ES-I3 (cell line): ENCODE results near the gene RNF213.

Experiments used
- H3K36me3 ChIP-seq: 2 replicates; pipeline ENCODE4 v1.6.1; 2013; ENCODE audit warnings: mild to moderate bottlenecking, low read length, control low read depth, moderate library complexity; ENCODE audit not compliant: insufficient read depth
- H3K4me1 ChIP-seq: 2 replicates; pipeline ENCODE4 v1.6.1; 2013; ENCODE audit warnings: mild to moderate bottlenecking, control low read depth, low read length; ENCODE audit not compliant: insufficient read depth
- H3K9ac ChIP-seq: 2 replicates; pipeline ENCODE4 v1.6.1; 2013; ENCODE audit warnings: low read depth, mild to moderate bottlenecking, low read length, moderate library complexity
- H3K9me3 ChIP-seq: 2 replicates; pipeline ENCODE4 v1.6.1; 2013; ENCODE audit warnings: mild to moderate bottlenecking, low read length, moderate library complexity; ENCODE audit not compliant: control insufficient read depth, insufficient read depth

Gene RNF213

GRCh38 chr17:80414803-80415625, 154.4 kb downstream of the RNF213 start, which contains the start of gene ENDOV:
Gene ENDOV (plus strand): TSS chr17:80415167. CDS start chr17:80415195, 28 bp downstream.
- Histone ChIP-seq H3K4me1 (peaks cover 5% of the 10 kb centered on the region; the same call in 1 of the 2 replicates), H3K9me3 (no peaks in the 10 kb centered on the region), H3K9ac (peak within 1 kb of the TSS; percentile 89), H3K36me3 (no peaks in the 10 kb centered on the region; the same call in 1 of the 2 replicates)

GRCh38 chr17:80415626-80416137, 155.0 kb downstream of the RNF213 start:
- Histone ChIP-seq H3K9ac (peak overlapping the region; percentile 89), H3K4me1 (peaks cover 5% of the 10 kb centered on the region; the same call in 1 of the 2 replicates), H3K9me3 (no peaks in the 10 kb centered on the region), H3K36me3 (no peaks in the 10 kb centered on the region; the same call in 1 of the 2 replicates)

- H3K4me1 ChIP-seq: peaks cover 5% of the 10 kb centered on the region; the same call in 1 of the 2 replicates
- H3K36me3 ChIP-seq: no peaks in the 10 kb centered on the region; the same call in 1 of the 2 replicates
- H3K9me3 ChIP-seq: no peaks in the 10 kb centered on the region
- H3K9ac ChIP-seq: peak overlapping the region; percentile 89; the same call in 1 of the 2 replicates
These were observed 155.7 kb downstream of the RNF213 start for GRCh38 chr17:80416260-80416939.

- Histone ChIP-seq H3K9ac (no peak overlapping the region), H3K9me3 (no peaks in the 10 kb centered on the region), H3K4me1 (peaks cover 5% of the 10 kb centered on the region; the same call in 1 of the 2 replicates), H3K36me3 (no peaks in the 10 kb centered on the region; the same call in 1 of the 2 replicates)
These were observed 156.3 kb downstream of the RNF213 start for GRCh38 chr17:80416940-80417293.

GRCh38 chr17:80418589-80418988, 157.9 kb downstream of the RNF213 start:
- Histone ChIP-seq H3K36me3 (no peaks in the 10 kb centered on the region; the same call in 1 of the 2 replicates), H3K9ac (no peak overlapping the region), H3K9me3 (no peaks in the 10 kb centered on the region), H3K4me1 (peaks cover 5% of the 10 kb centered on the region; the same call in 1 of the 2 replicates)

GRCh38 chr17:80419255-80419654, 158.6 kb downstream of the RNF213 start:
- no peak overlapping the region for H3K9ac ChIP-seq
- H3K4me1 ChIP-seq: peaks cover under 1% of the 10 kb centered on the region; the same call in 1 of the 2 replicates
- no peaks in the 10 kb centered on the region for H3K9me3 ChIP-seq
- H3K36me3 ChIP-seq: no peaks in the 10 kb centered on the region; the same call in 1 of the 2 replicates

- Histone ChIP-seq H3K9me3 (no peaks in the 10 kb centered on the region), H3K9ac (no peak overlapping the region), H3K4me1 (no peaks in the 10 kb centered on the region), H3K36me3 (no peaks in the 10 kb centered on the region; the same call in 1 of the 2 replicates)
These were observed 160.9 kb downstream of the RNF213 start for GRCh38 chr17:80421381-80422090.

- H3K4me1 ChIP-seq: no peaks in the 10 kb centered on the region; the same call in 1 of the 2 replicates
- no peak overlapping the region for H3K9ac ChIP-seq
- H3K36me3 ChIP-seq: no peaks in the 10 kb centered on the region
- H3K9me3 ChIP-seq: no peaks in the 10 kb centered on the region
These were observed 161.6 kb downstream of the RNF213 start for GRCh38 chr17:80422276-80422675.

- Histone ChIP-seq H3K4me1 (no peaks in the 10 kb centered on the region; the same call in 1 of the 2 replicates), H3K9me3 (no peaks in the 10 kb centered on the region), H3K9ac (no peak overlapping the region), H3K36me3 (no peaks in the 10 kb centered on the region)
These were observed 162.3 kb downstream of the RNF213 start for GRCh38 chr17:80422981-80423380.

GRCh38 chr17:80423536-80424225, 163.0 kb downstream of the RNF213 start:
- no peaks in the 10 kb centered on the region; the same call in 1 of the 2 replicates for H3K4me1 ChIP-seq
- no peaks in the 10 kb centered on the region for H3K9me3 ChIP-seq
- no peak overlapping the region for H3K9ac ChIP-seq
- H3K36me3 ChIP-seq: no peaks in the 10 kb centered on the region

- Histone ChIP-seq H3K9ac (no peak overlapping the region), H3K9me3 (no peaks in the 10 kb centered on the region), H3K4me1 (no peaks in the 10 kb centered on the region; the same call in 1 of the 2 replicates), H3K36me3 (no peaks in the 10 kb centered on the region)
These were observed 163.6 kb downstream of the RNF213 start for GRCh38 chr17:80424261-80424660.

- no peak overlapping the region for H3K9ac ChIP-seq
- no peaks in the 10 kb centered on the region for H3K9me3 ChIP-seq
- H3K4me1 ChIP-seq: no peaks in the 10 kb centered on the region; the same call in 1 of the 2 replicates
- no peaks in the 10 kb centered on the region for H3K36me3 ChIP-seq
These were observed 164.5 kb downstream of the RNF213 start for GRCh38 chr17:80424878-80425765.
